OCI-LY7 (cell line): ENCODE results near the gene AAK1.

Experiments used
- EZH2phosphoT487 ChIP-seq: fragments of 200-600 bp; sonication (generic); IDR thresholded peaks from 2 replicates; pipeline ENCODE4 v1.6.1; 2018; ENCODE audit warnings: low read depth, borderline replicate concordance, mild to moderate bottlenecking, mixed run types, antibody characterized with exemption, low read length, moderate library complexity, mixed read lengths
- TF ChIP-seq, protein P1 (sequence below): fragments of 200-600 bp; sonication (generic); conservative IDR thresholded peaks from 2 replicates; pipeline ENCODE4 v1.5.1; 2014; ENCODE audit warnings: mild to moderate bottlenecking, antibody characterized with exemption, low read length, moderate library complexity, mixed read lengths

DNA sequence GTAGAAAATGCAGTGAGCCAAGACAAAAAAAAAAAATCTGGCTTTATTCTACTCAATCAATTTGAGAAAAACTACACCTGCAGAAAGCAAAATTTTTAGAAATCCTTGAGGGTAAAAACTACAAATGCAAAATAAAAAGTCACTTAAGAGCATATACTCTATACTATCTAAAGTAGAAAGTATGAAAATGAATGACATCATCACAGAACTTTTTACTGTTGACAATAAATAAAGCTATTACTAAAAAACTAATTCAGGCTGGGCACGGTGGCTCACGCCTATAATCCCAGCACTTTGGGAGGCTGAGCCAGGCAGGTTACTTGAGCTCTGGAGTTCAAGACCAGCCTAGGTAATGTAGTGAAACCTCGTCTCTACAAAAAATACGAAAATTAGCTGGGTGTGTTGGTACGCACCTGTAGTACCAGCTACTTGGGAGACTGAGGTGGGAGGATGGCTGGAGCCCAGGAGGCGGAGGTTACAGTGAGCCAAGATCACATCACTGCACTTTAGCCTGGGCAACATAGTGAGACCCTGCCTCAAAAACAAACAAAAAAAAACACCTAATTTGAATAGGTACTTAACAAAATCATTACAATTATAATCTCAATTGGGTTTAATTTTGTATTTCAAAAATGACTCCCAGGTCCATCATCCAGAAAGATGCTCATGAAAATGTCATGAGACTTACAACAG lies 213.9 kb downstream of the AAK1 start:
- TF ChIP-seq, protein P1, sequence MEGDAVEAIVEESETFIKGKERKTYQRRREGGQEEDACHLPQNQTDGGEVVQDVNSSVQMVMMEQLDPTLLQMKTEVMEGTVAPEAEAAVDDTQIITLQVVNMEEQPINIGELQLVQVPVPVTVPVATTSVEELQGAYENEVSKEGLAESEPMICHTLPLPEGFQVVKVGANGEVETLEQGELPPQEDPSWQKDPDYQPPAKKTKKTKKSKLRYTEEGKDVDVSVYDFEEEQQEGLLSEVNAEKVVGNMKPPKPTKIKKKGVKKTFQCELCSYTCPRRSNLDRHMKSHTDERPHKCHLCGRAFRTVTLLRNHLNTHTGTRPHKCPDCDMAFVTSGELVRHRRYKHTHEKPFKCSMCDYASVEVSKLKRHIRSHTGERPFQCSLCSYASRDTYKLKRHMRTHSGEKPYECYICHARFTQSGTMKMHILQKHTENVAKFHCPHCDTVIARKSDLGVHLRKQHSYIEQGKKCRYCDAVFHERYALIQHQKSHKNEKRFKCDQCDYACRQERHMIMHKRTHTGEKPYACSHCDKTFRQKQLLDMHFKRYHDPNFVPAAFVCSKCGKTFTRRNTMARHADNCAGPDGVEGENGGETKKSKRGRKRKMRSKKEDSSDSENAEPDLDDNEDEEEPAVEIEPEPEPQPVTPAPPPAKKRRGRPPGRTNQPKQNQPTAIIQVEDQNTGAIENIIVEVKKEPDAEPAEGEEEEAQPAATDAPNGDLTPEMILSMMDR = no peak
- no peak for TF ChIP-seq EZH2phosphoT487
